GM10248 (cell line): Measurements from ENCODE around the gene SLC16A12.

Experiments
- CTCF ChIA-PET: fragments of 300-600 bp; sonication (Branson Sonifier 250); formaldehyde crosslinking; extraction: SDS; loops from one replicate; lab custom pipeline; 2021; ENCODE audit warnings: antibody characterized with exemption; lab: Yijun Ruan, JAX
- POLR2A ChIA-PET: fragments of 350-650 bp; sonication (Branson Sonifier 250); formaldehyde crosslinking; extraction: SDS; loops from one replicate; lab custom pipeline; 2020; ENCODE audit warnings: antibody characterized with exemption; lab: Yijun Ruan, JAX
- DNase-seq: peaks from one replicate; pipeline ENCODE4 v3.0.0; 2012; ENCODE audit errors: extremely low spot score
- CTCF ChIP-seq: IDR thresholded peaks from 2 replicates; pipeline ENCODE4 v1.5.1; 2012; ENCODE audit warnings: mild to moderate bottlenecking, low read depth; ENCODE audit errors: extremely low read depth, missing control alignments, control extremely low read depth

SLC16A12 gene

DNA sequence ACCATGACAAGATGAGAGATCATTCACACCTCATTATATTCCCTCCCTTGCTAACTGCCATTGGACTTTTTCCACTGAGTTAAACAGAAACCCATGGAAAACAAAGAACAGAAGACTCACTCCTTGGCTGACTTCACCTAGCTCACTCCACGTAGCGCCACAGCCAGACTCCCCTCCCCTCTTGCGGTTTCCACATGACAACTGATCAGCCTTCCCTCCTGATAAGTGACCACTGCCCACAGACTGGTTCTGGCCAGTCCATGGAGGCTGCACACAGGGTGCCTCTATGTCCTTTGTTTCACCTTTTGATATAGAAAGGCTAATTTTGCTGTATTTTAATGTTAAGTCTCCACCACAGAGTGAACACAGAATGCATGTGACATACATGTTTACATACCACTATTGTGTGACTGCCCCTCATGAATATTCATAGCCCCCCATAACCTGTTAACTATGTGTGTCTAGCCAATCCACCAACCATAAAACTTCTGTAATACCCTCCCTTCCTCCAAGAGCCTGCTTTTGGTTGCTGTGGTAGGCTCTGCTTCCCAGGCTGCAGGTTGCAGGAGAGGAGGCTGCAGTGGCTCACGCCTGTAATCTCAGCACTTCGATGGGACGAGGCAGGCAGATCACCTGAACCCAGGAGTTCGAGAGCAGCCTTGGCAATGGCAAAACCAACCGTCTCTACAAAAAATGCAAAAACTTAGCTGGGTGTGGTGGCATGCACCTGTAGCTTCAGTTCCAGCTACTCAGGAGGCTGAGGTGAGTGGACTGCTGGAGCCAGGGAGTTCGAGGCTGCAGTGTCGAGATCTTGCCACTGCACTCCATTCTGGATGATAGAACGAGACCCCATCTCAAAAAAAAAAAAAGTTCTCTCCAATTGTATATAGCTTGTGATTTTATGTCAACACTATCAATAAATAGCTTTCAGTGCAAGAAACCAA, 131.0 kb downstream of the SLC16A12 start:
- ChIA-PET POLR2A (no interaction called here), CTCF (interaction anchor here (0.9 to 1.8 kb wide), 4 partner anchors 10 to 19 kb away, joined by 3 to 5 read pairs (median 4); partner anchors contain the start of genes IFIT1 and IFIT5)
- no peak for TF ChIP-seq CTCF
- no peak for DNase-seq

GRCh38 chr10:89403043-89403442, 132.4 kb downstream of the SLC16A12 start:
- no peak for TF ChIP-seq CTCF
- ChIA-PET POLR2A (no interaction called here), CTCF (interaction anchor here (0.9 to 1.8 kb wide), 5 partner anchors 10 to 34 kb away, joined by 3 to 8 read pairs (median 4); partner anchors contain the start of gene IFIT5)
- DNase-seq = no peak

DNA sequence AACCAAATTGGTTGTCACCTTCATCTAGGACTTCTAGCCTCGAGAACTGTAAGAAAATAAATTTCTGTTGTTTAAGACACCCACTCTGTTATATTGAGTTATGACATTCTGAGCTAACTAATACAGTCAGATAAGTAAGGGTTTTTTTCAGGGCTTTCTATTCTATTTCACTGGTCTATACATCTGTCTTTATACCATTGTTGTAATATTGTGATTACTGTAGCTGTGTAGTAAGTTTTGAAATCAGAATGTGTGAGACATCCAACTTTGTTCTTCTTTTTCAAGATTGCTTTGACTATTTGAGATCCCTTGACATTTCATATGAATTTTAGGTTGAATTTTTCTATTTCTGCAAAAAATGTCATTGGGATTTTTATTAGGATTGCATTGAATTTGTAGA, 135.4 kb downstream of the SLC16A12 start:
- no peak for TF ChIP-seq CTCF
- DNase-seq = no peak
- ChIA-PET CTCF (interaction anchor here (1.2 to 1.6 kb wide), 3 partner anchors 14 to 30 kb away, joined by 3 to 6 read pairs (median 4); partner anchors contain the start of gene IFIT5), POLR2A (no interaction called here)

DNA sequence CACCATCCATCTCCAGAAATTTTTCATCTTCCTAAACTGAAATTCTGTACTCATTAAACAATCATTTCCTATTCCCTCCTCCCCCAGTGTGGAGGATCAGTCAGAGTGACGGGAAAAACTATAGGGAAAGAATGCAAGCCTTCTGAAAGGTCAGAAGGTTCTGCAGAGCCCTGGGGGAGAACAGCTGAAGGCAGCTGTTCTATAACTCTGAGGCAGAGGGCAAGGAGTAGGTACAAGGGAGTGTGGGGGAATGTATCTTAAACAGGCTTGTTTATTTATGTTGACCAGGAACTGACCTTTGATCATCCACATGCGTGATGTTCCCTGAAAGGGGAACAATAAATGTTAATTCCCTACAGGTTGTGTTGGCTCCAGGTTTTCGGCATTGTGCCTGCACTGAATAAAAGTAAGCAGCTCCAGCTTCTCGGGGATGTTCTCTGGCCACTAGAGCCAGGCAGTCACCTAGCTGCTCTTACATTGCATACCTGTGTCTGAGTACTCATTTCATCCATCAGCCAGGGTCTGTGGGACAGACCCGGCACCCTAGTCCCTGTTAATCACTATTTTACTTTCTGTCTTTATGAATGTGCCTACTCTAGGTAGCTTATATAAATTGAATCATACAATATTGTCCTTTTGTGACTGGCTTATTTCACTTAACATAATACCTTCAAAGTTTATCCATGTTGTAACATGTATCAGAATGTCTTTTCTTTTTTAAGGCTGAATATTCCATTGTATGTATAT, 137.2 kb downstream of the SLC16A12 start:
- TF ChIP-seq CTCF = no peak
- ChIA-PET CTCF (interaction anchor here (0.8 kb wide), 1 partner anchor 11 kb away, joined by 3 read pairs; no protein-coding TSS in a partner anchor), POLR2A (no interaction called here)
- no peak for DNase-seq

DNA sequence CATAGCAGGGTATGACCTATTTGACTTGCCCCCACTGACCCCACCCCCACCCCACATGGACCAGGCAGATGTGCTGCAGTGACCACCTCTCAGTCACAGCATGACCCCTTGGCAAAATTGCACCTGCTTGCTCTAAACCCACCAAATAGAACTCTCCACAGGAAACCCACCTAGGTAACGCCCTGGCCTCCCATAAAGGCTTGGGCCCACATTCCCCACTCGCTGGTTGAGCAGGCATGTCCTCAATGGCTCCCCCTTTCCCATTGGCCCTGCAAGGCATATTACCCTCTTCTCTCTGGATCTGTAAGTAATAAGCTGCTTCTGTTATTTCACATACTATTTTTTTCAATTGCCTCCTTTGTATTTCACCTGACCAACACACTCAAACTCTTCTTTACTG, 140.3 kb downstream of the SLC16A12 start:
- no peak for DNase-seq
- POLR2A ChIA-PET = no interaction called here
- no peak for TF ChIP-seq CTCF
- CTCF ChIA-PET = no interaction called here

DNA sequence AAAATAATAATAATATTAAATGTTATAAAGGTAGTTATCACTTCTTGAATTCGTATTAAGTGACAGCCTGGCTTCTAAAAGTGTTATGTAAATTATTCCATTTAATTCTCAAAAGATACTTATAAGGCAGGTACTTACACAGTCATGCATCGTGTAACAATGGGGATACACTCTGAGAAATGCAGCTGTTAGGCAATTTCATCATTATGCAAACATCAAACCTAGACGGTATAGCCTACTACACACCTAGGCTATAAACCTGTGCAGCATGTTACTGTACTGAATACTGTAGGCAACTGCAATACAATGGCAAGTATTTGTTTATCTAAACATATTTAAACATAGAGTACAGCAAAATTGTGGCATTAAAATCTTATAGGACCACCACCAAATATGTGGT, 141.5 kb downstream of the SLC16A12 start:
- DNase-seq = no peak
- ChIA-PET CTCF (interaction anchor here (1.0 to 3.1 kb wide), 2 partner anchors 22 to 25 kb away, joined by 3 to 17 read pairs; no protein-coding TSS in a partner anchor), POLR2A (no interaction called here)
- TF ChIP-seq CTCF = no peak
